ENCODE results near the gene ZSWIM5. TPM values are rescaled to one million over a fixed set of nuclear protein-coding genes. Genes with fewer than 3 reads are reported as not detected.
"Not testable (repeated sequence)": the region's sequence is repeated elsewhere in the genome, so short reads cannot be mapped to it uniquely, and the experiment has no call there.

Gene ZSWIM5
- total and polyA plus RNA-seq, 2 donors (not counting 1 experiment from before 2014, with no cell fraction given) = 0.36 to 1.7 TPM

DNA sequence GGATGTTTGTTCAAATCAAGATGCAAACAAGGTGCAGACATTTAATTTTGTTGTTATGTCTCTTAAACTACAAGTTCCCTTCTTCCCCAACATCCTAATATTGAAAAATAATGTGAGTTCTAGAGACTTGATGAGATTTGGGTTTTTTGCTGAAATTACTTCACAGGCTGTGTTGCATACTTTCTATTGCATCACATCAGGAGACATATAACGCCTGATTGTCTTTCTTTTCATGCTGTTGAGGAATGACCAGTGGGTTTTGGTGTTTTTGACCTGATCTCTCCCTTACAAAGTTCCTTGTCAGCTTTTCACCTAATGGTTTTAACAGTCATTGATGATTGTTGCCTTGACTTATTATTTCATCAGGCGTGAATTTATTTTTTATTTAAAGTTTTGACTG, 111.0 kb downstream of the ZSWIM5 start:
- Histone ChIP-seq H3K4me1 (ENCODE audit: control insufficient read depth in 2 of 2, insufficient read depth in 2 of 2, low read length in 2 of 2) (no peaks in the 10 kb centered on the region), H3K27me3 (replicated peaks in 1 of 4; ENCODE audit: control extremely low read depth in 1 of 4, control insufficient read depth in 3 of 4, insufficient read depth in 4 of 4, low read length in 3 of 4) (peaks cover 0 to 3% (median 1%) of the 10 kb centered on the region in 4 experiments), H3K9ac (ENCODE audit: low read length) (no peak overlapping the region), H3K79me2 (ENCODE audit: control insufficient read depth, insufficient read depth, low read length) (no peaks in the 10 kb centered on the region), H3K4me2 (replicated peaks; ENCODE audit: low read depth, low read length, poor library complexity, severe bottlenecking) (no peak overlapping the region), H3K9me3 (ENCODE audit: control extremely low read depth in 1 of 3, control insufficient read depth in 2 of 3, insufficient read depth in 1 of 3, low read length in 2 of 3) (no peaks in the 10 kb centered on the region), H3K4me3 (ENCODE audit: control extremely low read depth in 1 of 5, extremely low read depth in 1 of 5, insufficient read depth in 1 of 5, low read depth in 2 of 5, low read length in 4 of 5) (no peak overlapping the region), H3K36me3 (replicated peaks in 1 of 2; ENCODE audit: control extremely low read depth in 1 of 2, control insufficient read depth in 1 of 2, extremely low read depth in 1 of 2, insufficient read depth in 2 of 2, low read length in 1 of 2) (no peaks in the 10 kb centered on the region), H4K20me1 (ENCODE audit: control insufficient read depth, insufficient read depth, low read length, poor library complexity, severe bottlenecking) (no peaks in the 10 kb centered on the region), H3K27ac (ENCODE audit: low read length in 2 of 2) (no peak overlapping the region), H2AFZ (ENCODE audit: insufficient read depth, low read depth, low read length, poor library complexity, severe bottlenecking) (no peak overlapping the region)
- no peak overlapping the region for H3K4me3 Mint-ChIP-seq
- no CpG with 5 or more reads among the region's 2 CpGs for WGBS (ENCODE audit: insufficient coverage)
- DNase-seq = no peak
- TF ChIP-seq, protein P1, sequence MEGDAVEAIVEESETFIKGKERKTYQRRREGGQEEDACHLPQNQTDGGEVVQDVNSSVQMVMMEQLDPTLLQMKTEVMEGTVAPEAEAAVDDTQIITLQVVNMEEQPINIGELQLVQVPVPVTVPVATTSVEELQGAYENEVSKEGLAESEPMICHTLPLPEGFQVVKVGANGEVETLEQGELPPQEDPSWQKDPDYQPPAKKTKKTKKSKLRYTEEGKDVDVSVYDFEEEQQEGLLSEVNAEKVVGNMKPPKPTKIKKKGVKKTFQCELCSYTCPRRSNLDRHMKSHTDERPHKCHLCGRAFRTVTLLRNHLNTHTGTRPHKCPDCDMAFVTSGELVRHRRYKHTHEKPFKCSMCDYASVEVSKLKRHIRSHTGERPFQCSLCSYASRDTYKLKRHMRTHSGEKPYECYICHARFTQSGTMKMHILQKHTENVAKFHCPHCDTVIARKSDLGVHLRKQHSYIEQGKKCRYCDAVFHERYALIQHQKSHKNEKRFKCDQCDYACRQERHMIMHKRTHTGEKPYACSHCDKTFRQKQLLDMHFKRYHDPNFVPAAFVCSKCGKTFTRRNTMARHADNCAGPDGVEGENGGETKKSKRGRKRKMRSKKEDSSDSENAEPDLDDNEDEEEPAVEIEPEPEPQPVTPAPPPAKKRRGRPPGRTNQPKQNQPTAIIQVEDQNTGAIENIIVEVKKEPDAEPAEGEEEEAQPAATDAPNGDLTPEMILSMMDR (IDR thresholded peaks at IDR 0.05) = no peak
- TF ChIP-seq EZH2 (IDR thresholded peaks at IDR 0.05; ENCODE audit: borderline replicate concordance, insufficient read depth, low read depth, low read length, poor library complexity, severe bottlenecking) = no peak
- POLR2A ChIA-PET = no interaction called here
- no peak overlapping the region for H3K27ac Mint-ChIP-seq
- intact Hi-C loops (cut with micrococcal nuclease) = no loop called here
- H3K27me3 Mint-ChIP-seq = peaks cover 19% of the 10 kb centered on the region
- H3K9me3 Mint-ChIP-seq (ENCODE audit: insufficient read depth) = no peaks in the 10 kb centered on the region
- no peak for ATAC-seq (ENCODE audit: low read depth)
- CTCF ChIA-PET = no interaction called here
- H3K4me1 Mint-ChIP-seq = no peaks in the 10 kb centered on the region

- intact Hi-C loops (cut with micrococcal nuclease); H4K20me1 ChIP-seq (ENCODE audit: control insufficient read depth, insufficient read depth, low read length, poor library complexity, severe bottlenecking); H3K9me3 ChIP-seq (ENCODE audit: control extremely low read depth in 1 of 3, control insufficient read depth in 2 of 3, insufficient read depth in 1 of 3, low read length in 2 of 3); POLR2A ChIA-PET; H3K4me3 ChIP-seq (ENCODE audit: control extremely low read depth in 1 of 5, extremely low read depth in 1 of 5, insufficient read depth in 1 of 5, low read depth in 2 of 5, low read length in 4 of 5); H3K9ac ChIP-seq (ENCODE audit: low read length); ATAC-seq (ENCODE audit: low read depth); H3K4me2 ChIP-seq (replicated peaks; ENCODE audit: low read depth, low read length, poor library complexity, severe bottlenecking); H3K27ac ChIP-seq (ENCODE audit: low read length in 2 of 2); H3K36me3 ChIP-seq (replicated peaks in 1 of 2; ENCODE audit: control extremely low read depth in 1 of 2, control insufficient read depth in 1 of 2, extremely low read depth in 1 of 2, insufficient read depth in 2 of 2, low read length in 1 of 2); H3K4me3 Mint-ChIP-seq; H3K4me1 Mint-ChIP-seq; H3K27me3 ChIP-seq (replicated peaks in 1 of 4; ENCODE audit: control extremely low read depth in 1 of 4, control insufficient read depth in 3 of 4, insufficient read depth in 4 of 4, low read length in 3 of 4); H3K79me2 ChIP-seq (ENCODE audit: control insufficient read depth, insufficient read depth, low read length); H3K9me3 Mint-ChIP-seq (ENCODE audit: insufficient read depth); H3K4me1 ChIP-seq (ENCODE audit: control insufficient read depth in 2 of 2, insufficient read depth in 2 of 2, low read length in 2 of 2); H3K27ac Mint-ChIP-seq; H2AFZ ChIP-seq (ENCODE audit: insufficient read depth, low read depth, low read length, poor library complexity, severe bottlenecking); DNase-seq; CTCF ChIA-PET: not testable (repeated sequence)
- H3K27me3 Mint-ChIP-seq = peaks cover 19% of the 10 kb centered on the region
- 96% methylated on average over 4 of the region's 4 CpGs for WGBS (ENCODE audit: insufficient coverage)
Observed at GRCh38 chr1:45094371-45094770, 112.0 kb downstream of the ZSWIM5 start.
